ENCODE results near the gene SLFN14.

DNA sequence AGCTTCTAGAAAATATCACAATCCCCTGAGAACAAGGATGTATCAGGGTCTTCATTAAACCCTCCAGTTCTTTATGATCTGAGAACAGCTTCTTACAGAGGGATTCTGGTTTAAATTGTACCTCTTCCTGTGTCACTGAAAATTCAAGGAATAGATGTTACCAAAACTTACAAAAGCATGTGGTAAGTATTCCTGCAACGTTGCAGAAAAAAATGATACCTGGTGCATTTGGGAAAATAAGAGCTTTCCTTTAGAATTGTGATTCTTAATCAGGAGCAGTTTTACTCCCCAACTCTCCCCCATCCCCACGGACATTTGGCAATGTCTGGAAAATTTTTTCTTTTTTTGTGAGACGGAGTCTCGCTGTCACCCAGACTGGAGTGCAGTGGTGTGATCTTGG, 7.3 kb downstream of the SLFN14 start:
- TF ChIP-seq POLR2AphosphoS5 (IDR thresholded peaks at IDR 0.05) (no peak), POLR2A (IDR thresholded peaks at IDR 0.05) (no peak)
- TF ChIP-seq, protein P1, sequence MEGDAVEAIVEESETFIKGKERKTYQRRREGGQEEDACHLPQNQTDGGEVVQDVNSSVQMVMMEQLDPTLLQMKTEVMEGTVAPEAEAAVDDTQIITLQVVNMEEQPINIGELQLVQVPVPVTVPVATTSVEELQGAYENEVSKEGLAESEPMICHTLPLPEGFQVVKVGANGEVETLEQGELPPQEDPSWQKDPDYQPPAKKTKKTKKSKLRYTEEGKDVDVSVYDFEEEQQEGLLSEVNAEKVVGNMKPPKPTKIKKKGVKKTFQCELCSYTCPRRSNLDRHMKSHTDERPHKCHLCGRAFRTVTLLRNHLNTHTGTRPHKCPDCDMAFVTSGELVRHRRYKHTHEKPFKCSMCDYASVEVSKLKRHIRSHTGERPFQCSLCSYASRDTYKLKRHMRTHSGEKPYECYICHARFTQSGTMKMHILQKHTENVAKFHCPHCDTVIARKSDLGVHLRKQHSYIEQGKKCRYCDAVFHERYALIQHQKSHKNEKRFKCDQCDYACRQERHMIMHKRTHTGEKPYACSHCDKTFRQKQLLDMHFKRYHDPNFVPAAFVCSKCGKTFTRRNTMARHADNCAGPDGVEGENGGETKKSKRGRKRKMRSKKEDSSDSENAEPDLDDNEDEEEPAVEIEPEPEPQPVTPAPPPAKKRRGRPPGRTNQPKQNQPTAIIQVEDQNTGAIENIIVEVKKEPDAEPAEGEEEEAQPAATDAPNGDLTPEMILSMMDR (IDR thresholded peaks at IDR 0.05) = no peak

All from breast epithelium (tissue), 3 donors.